ENCODE data around the gene TMEM30A. TPM values are rescaled to one million over a fixed set of nuclear protein-coding genes. Genes with fewer than 3 reads are reported as not detected.

The TMEM30A gene
- total RNA-seq, 1 donor from 2014 or later, result 74.4 TPM

- Mint-ChIP-seq H3K27ac (no peak overlapping the region), H3K4me3 (ENCODE audit: low read depth) (no peak overlapping the region), H3K27me3 (no peaks in the 10 kb centered on the region), H3K4me1 (ENCODE audit: low read depth) (no peaks in the 10 kb centered on the region), H3K9me3 (ENCODE audit: low read depth) (no peaks in the 10 kb centered on the region), H3K36me3 (ENCODE audit: insufficient read depth) (no peaks in the 10 kb centered on the region)
- TF ChIP-seq, protein P1, sequence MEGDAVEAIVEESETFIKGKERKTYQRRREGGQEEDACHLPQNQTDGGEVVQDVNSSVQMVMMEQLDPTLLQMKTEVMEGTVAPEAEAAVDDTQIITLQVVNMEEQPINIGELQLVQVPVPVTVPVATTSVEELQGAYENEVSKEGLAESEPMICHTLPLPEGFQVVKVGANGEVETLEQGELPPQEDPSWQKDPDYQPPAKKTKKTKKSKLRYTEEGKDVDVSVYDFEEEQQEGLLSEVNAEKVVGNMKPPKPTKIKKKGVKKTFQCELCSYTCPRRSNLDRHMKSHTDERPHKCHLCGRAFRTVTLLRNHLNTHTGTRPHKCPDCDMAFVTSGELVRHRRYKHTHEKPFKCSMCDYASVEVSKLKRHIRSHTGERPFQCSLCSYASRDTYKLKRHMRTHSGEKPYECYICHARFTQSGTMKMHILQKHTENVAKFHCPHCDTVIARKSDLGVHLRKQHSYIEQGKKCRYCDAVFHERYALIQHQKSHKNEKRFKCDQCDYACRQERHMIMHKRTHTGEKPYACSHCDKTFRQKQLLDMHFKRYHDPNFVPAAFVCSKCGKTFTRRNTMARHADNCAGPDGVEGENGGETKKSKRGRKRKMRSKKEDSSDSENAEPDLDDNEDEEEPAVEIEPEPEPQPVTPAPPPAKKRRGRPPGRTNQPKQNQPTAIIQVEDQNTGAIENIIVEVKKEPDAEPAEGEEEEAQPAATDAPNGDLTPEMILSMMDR (IDR thresholded peaks at IDR 0.05; ENCODE audit: unreplicated experiment), result no peak
- DNase-seq (ENCODE audit: low spot score, unreplicated experiment), result no peak
Measured at GRCh38 chr6:75307364-75308004, 22.9 kb upstream of the TMEM30A start.

DNA sequence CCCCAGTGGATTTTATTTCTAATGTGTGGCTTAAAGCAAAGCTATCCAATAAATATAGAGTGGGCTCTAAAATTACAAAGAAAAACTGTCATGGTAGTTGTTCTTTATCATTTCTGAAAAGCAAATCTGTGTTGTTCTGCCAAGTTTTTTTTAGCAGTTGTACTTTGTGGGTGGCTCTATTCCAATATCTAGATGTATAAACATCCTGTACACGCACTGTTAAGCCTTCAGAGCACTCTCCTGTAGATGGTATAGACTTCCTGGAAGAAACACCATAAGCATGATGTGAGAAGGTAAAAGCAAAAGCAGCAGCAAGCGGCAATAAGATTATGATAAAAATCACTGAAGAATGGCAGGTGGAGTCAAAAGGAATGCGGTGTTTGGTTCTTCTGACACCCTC lies 21.5 kb upstream of the TMEM30A start:
- H3K4me3 Mint-ChIP-seq (ENCODE audit: low read depth), result no peak overlapping the region
- TF ChIP-seq, protein P1 (IDR thresholded peaks at IDR 0.05; ENCODE audit: unreplicated experiment), result no peak
- DNase-seq (ENCODE audit: low spot score, unreplicated experiment), result no peak
- no peak overlapping the region for H3K27ac Mint-ChIP-seq
- H3K36me3 Mint-ChIP-seq (ENCODE audit: insufficient read depth), result no peaks in the 10 kb centered on the region
- no peaks in the 10 kb centered on the region for H3K4me1 Mint-ChIP-seq (ENCODE audit: low read depth)
- no peaks in the 10 kb centered on the region for H3K9me3 Mint-ChIP-seq (ENCODE audit: low read depth)
- H3K27me3 Mint-ChIP-seq, result no peaks in the 10 kb centered on the region

- Mint-ChIP-seq H3K27ac (no peak overlapping the region), H3K27me3 (no peaks in the 10 kb centered on the region), H3K9me3 (ENCODE audit: low read depth) (no peaks in the 10 kb centered on the region), H3K4me1 (ENCODE audit: low read depth) (no peaks in the 10 kb centered on the region), H3K4me3 (ENCODE audit: low read depth) (no peak overlapping the region), H3K36me3 (ENCODE audit: insufficient read depth) (no peaks in the 10 kb centered on the region)
- DNase-seq (ENCODE audit: low spot score, unreplicated experiment), result no peak
- TF ChIP-seq, protein P1 (IDR thresholded peaks at IDR 0.05; ENCODE audit: unreplicated experiment), result no peak
Measured at GRCh38 chr6:75305573-75305972, 21.0 kb upstream of the TMEM30A start.

DNA sequence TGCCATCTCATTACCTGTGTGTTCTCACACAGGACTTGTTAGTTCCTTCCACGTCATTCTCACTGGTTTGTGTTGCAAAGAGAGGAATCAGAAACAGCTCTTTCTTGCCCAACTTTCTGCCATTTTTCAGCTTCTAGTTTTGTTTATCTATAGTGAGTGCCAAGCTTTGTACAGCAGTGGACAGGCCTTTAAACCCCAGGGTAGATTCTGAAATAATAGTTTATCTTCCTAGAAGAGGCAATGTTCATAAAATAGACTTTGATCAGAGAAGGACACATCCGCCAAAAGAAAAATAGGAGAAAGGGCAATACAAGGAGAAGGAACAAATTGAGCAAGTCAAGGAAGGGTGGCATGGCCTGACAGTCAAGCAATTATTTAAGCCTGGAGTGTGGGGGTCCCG lies 17.7 kb upstream of the TMEM30A start:
- H3K36me3 Mint-ChIP-seq (ENCODE audit: insufficient read depth), result no peaks in the 10 kb centered on the region

DNA sequence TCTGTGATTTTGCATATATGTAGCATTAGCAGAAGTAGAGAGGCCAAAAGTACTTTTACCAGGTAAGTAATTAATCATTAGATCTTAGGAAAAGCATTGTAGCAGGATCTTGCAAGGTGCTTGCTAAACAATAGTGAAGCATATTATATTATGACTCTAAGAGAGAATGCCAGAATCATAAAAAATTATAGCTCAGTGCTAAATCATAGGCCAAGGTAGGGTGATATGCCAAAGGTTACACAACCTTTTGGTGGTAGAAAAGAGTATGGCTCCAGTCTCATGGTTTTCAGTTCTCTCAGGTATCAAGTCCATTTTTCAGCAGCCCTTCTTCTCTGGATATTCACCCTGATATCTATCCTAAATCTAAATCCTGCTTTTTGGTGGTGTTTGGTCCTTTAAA lies 16.9 kb upstream of the TMEM30A start:
- Mint-ChIP-seq H3K9me3 (ENCODE audit: low read depth) (no peaks in the 10 kb centered on the region), H3K36me3 (ENCODE audit: insufficient read depth) (no peaks in the 10 kb centered on the region), H3K4me1 (ENCODE audit: low read depth) (no peaks in the 10 kb centered on the region), H3K27me3 (no peaks in the 10 kb centered on the region), H3K4me3 (ENCODE audit: low read depth) (no peak overlapping the region), H3K27ac (no peak overlapping the region)
- DNase-seq (ENCODE audit: low spot score, unreplicated experiment), result no peak
- TF ChIP-seq, protein P1 (IDR thresholded peaks at IDR 0.05; ENCODE audit: unreplicated experiment), result no peak

More for the DNA sequence above, 17.7 kb upstream of the TMEM30A start:
- TF ChIP-seq, protein P1 (IDR thresholded peaks at IDR 0.05; ENCODE audit: unreplicated experiment), result no peak
- Mint-ChIP-seq H3K27me3 (no peaks in the 10 kb centered on the region), H3K9me3 (ENCODE audit: low read depth) (no peaks in the 10 kb centered on the region), H3K27ac (no peak overlapping the region), H3K4me3 (ENCODE audit: low read depth) (no peak overlapping the region), H3K4me1 (ENCODE audit: low read depth) (no peaks in the 10 kb centered on the region)
- no peak for DNase-seq (ENCODE audit: low spot score, unreplicated experiment)

Data from progenitor cell of endocrine pancreas (in vitro differentiated cells).